22Rv1 (cell line): Measurements from ENCODE around the gene CXCL14.

Source experiments
- H3K27ac ChIP-seq: fragments of 450-650 bp; 2 replicates; pipeline ENCODE4 v1.5.1; 2017
- ZFX ChIP-seq: fragments of 450-650 bp; IDR thresholded peaks from 2 replicates; pipeline ENCODE4 v1.6.1; 2017; ENCODE audit warnings: antibody characterized with exemption, borderline replicate concordance
- TF ChIP-seq, protein P1 (sequence below): fragments of 450-650 bp; IDR thresholded peaks from 2 replicates; pipeline ENCODE4 v1.5.1; 2017; ENCODE audit warnings: mild to moderate bottlenecking

Gene CXCL14

DNA sequence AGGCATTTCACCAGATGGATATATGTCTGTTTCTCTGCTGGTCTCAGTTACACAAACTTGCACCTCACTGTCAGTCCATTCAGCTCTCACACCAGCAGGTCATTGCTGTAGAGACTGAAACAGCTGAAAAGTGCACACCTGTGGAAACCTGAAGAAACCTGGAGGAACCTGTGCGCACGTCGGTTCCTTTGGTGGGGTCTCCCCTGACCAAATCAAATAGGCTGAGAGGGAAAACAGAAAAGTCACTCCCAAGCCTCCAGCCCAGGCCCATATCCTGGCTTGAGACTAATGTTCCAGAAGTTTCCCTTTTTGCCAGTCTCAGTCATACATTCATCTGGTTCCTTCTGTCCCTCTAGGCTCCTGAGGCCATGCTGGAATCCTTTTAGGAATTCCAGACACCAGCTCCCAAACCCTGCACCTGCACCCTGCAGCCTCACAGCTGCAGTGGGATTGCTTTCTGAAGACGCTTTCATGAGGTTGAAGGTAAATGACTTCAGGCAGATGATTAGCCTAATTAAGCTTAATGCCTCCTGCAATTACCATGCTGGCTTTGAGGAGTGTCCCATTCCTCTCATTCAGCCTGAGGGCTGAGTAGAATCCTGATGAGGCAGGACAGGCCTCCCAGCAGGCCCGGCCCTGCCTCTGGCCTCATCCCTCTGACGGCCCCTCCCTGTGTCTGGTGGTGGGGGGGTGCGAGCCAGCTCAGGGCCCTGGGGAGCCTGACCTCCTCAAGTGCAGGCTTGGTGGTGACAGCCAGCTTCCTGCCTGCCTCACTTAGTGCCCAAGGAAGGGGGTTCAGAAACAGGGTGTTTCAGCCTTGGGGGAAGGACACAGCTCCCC is 24.3 kb upstream of the CXCL14 start:
- H3K27ac ChIP-seq: no peak overlapping the region
- TF ChIP-seq ZFX: no peak
- TF ChIP-seq, protein P1, sequence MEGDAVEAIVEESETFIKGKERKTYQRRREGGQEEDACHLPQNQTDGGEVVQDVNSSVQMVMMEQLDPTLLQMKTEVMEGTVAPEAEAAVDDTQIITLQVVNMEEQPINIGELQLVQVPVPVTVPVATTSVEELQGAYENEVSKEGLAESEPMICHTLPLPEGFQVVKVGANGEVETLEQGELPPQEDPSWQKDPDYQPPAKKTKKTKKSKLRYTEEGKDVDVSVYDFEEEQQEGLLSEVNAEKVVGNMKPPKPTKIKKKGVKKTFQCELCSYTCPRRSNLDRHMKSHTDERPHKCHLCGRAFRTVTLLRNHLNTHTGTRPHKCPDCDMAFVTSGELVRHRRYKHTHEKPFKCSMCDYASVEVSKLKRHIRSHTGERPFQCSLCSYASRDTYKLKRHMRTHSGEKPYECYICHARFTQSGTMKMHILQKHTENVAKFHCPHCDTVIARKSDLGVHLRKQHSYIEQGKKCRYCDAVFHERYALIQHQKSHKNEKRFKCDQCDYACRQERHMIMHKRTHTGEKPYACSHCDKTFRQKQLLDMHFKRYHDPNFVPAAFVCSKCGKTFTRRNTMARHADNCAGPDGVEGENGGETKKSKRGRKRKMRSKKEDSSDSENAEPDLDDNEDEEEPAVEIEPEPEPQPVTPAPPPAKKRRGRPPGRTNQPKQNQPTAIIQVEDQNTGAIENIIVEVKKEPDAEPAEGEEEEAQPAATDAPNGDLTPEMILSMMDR: no peak

DNA sequence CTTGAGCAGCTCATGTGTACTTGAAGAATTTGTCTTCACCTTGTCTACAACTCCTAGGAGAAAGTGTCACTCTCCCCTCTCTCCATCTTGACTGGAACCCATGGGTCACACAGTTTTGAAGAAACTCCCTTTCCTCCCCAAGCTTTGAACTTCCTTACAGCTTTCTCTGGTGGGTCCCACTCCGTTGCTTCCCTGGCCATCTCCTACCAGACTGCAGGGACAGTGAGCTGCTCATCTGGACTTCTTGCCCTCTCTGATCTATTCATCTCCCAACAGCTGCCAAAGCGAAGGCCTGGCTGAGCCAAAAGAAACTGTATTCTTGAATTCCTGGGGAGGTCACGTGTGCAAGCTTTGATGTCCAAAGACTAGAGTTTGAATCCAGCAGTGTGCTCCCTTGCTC is 22.7 kb upstream of the CXCL14 start:
- TF ChIP-seq, protein P1: no peak
- no peak for TF ChIP-seq ZFX
- H3K27ac ChIP-seq: no peak overlapping the region

DNA sequence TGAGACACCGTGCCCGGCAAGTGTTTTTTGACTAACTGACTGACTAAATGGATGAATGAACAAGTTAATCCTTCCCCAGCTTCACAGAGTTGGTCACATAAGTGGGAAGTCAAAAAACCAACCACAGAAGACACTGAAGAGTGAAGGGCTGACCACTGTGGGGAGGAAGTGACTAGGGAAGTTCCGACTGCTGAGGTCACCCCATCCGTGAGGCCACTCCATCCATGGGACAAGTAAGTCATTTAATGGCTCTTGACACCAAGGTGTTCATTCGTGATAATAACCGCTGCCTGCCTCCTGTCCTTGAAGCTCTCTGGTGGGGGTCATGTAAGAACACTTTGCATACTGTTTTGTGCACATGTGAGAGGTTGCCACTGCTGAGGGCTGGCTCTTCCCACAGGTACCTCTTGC is 22.2 kb upstream of the CXCL14 start:
- no peak overlapping the region for H3K27ac ChIP-seq
- TF ChIP-seq, protein P1: no peak
- TF ChIP-seq ZFX: no peak

DNA sequence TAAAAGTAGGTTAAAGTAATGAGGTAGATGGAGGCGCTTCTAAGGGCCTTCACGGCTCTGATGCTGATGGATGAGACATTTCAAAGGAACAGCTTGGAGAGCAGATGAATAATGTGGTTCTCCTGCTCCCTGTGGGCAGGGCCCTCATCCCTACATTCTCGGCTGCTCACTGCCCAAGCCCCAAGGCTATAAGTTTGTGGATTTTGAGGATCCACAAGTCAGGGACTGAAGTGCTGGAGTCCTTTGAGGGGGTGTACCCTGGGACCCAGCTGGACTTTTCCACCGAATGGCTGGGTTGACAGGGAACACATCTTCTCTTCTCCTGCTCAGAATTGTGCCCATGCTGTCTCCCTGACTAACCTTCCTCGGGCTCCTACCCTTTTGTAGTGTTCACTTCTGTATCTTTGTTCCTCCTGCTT is 21.4 kb upstream of the CXCL14 start:
- no peak overlapping the region for H3K27ac ChIP-seq
- TF ChIP-seq, protein P1: no peak
- no peak for TF ChIP-seq ZFX

DNA sequence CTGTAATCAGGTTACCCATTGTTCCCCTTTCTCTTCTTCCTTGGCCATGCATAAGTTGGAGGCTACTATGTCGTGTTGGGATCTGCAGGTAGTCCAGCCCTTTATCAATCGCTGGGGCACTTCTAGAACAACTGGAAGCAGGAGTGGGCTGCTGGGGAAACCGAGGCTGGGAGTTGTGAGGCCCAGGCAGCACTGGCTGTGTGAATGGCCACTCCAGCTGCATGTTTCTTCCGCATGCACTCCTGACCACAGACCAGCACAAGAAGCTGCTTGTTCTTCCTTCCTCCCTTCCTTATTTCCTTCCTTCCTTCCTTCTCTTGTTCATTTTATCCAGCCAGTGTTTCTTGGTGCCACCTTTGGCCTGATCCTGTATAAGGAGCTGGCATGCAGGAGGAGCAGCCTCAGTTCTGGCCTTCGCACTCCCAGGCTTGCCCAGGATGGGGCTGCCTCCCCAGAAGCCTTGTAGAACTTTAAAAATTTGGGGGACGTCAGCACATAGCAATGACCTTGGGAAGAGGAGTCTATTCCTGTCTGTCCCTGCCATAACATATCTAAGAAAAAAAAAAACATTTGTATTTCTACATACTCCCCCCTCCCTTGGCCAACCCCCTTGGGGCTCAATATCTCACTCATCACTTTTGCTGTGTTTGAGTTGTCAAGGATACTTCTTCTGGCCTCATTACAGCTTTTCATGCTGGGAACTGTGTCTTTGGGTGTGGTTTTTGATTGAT is 20.8 kb upstream of the CXCL14 start:
- TF ChIP-seq, protein P1: no peak
- no peak for TF ChIP-seq ZFX
- no peak overlapping the region for H3K27ac ChIP-seq

DNA sequence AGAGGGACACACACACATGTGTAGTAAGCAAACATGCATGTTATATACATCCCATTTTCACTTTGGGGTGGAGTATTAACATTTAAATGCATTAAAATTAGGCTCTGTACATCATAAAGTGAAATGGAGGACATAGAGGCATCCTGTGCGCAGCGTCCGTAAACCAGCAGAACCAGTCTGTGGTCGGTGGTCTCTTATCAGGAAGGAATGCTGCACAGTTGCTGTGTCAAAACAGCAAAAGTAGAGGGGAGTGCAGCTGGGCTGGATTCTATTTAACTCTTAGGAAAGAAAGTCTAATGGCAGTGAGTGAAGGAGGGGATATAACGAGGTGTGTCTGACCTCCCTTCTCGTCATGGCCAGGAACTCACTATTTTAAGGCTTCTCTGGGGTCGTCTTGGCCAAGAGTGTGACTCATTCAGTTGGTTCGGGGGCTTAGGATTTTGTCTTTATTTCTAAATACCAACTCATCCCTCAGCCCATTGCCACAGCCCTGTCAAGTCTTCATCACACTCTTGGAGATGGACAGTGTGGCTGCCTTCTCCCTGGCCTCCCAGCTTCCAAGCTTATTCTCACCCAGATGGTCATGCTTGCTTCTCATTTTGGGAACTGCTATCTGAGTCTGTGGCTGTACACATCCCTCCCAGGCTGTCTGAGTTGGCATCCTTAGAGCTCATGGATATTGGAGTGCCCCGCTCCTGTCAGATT is 20.1 kb upstream of the CXCL14 start:
- TF ChIP-seq, protein P1: no peak
- TF ChIP-seq ZFX: no peak
- H3K27ac ChIP-seq: no peak overlapping the region

DNA sequence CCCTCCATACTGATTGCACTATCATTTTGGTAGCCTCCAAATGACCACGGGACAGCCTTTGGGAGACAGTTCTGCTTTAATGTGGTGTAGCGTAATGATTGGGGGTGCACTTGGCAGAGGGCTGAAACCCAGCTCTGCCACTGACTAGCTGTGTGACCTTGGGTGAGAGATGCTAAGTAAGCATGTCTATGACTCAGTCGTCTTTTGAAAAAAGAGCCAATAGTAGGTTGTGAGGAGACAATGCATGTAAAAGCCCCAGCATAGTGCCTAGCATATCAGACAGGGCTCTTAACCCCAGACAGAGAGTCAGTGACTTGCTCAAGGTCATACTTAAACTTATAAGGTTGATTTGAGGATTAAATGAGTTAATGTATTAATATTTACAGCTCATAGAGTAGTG is 18.0 kb upstream of the CXCL14 start:
- H3K27ac ChIP-seq: no peak overlapping the region
- TF ChIP-seq, protein P1: no peak
- no peak for TF ChIP-seq ZFX
